Activated naive CD8-positive, alpha-beta T cell treated with anti-CD3 and anti-CD28 coated beads, Interleukin-2, amount 10 ng/mL, durations not matched to agents 7 days and 5 days (primary cell): Measurements from ENCODE around the gene SIAH1. TPM values are rescaled to one million over a fixed set of nuclear protein-coding genes. Genes with fewer than 3 reads are reported as not detected.
"Not testable (repeated sequence)": the region's sequence is repeated elsewhere in the genome, so short reads cannot be mapped to it uniquely, and the experiment has no call there.

Experiments
- ATAC-seq: fragments of 150-1000 bp; cut with Tn5 transposase; one replicate; pipeline ENCODE4 v1.10.0; 2021; ENCODE audit warnings: low read depth, moderate library complexity
- POLR2A ChIA-PET: fragments of 350-600 bp; sonication (Branson Sonifier 250); formaldehyde crosslinking; loops from one replicate; lab custom pipeline; 2021; ENCODE audit warnings: antibody characterized with exemption; lab: Charles Lee
- DNase-seq: peaks from one replicate; pipeline ENCODE4 v3.0.0; 2021
- H3K27ac Mint-ChIP-seq: one replicate; pipeline ENCODE4 v1.8.0; 2022; ENCODE audit warnings: mild to moderate bottlenecking, mixed read lengths
- H3K27me3 Mint-ChIP-seq: one replicate; pipeline ENCODE4 v1.8.0; 2022; ENCODE audit warnings: mild to moderate bottlenecking, moderate library complexity, mixed read lengths
- H3K36me3 Mint-ChIP-seq: one replicate; pipeline ENCODE4 v1.8.0; 2021; ENCODE audit warnings: mild to moderate bottlenecking, mixed read lengths
- H3K4me1 Mint-ChIP-seq: one replicate; pipeline ENCODE4 v1.8.0; 2021; ENCODE audit warnings: mixed read lengths
- H3K4me3 Mint-ChIP-seq: one replicate; pipeline ENCODE4 v1.8.0; 2022; ENCODE audit warnings: mild to moderate bottlenecking, moderate library complexity, mixed read lengths
- H3K9me3 Mint-ChIP-seq: one replicate; pipeline ENCODE4 v1.8.0; 2021; ENCODE audit warnings: mixed read lengths
- total RNA-seq, 2 experiments: library from RNA; stranded (reverse); gene quantifications; one replicate each; pipeline ENCODE4 v1.2.3, GENCODE V29; 2021

The SIAH1 gene
- total RNA-seq, 2 experiments from 2014 or later = 15.9 to 16.5 TPM

- H3K27me3 Mint-ChIP-seq = no peaks in the 10 kb centered on the region
- H3K4me1 Mint-ChIP-seq = peaks cover 36% of the 10 kb centered on the region
- no peak for ATAC-seq
- peaks cover 4% of the 10 kb centered on the region for H3K36me3 Mint-ChIP-seq
- no peak for DNase-seq
- POLR2A ChIA-PET = interaction anchor here (1.0 to 3.5 kb wide), 6 partner anchors 7 to 255 kb away, joined by 3 to 27 read pairs (median 4); partner anchors contain the start of genes LONP2 and SIAH1
- H3K27ac Mint-ChIP-seq = peak overlapping the region; percentile 99
- H3K4me3 Mint-ChIP-seq = peak overlapping the region; percentile 2
- no peaks in the 10 kb centered on the region for H3K9me3 Mint-ChIP-seq
These were observed 17.7 kb downstream of the SIAH1 start for GRCh38 chr16:48367441-48368049.

GRCh38 chr16:48366165-48367093, 18.8 kb downstream of the SIAH1 start:
- ATAC-seq (peak; percentile 74), DNase-seq (no peak)
- Mint-ChIP-seq H3K4me3 (peak overlapping the region; percentile 91), H3K27me3 (no peaks in the 10 kb centered on the region), H3K4me1 (peaks cover 40% of the 10 kb centered on the region), H3K36me3 (peaks cover 11% of the 10 kb centered on the region), H3K9me3 (no peaks in the 10 kb centered on the region), H3K27ac (peak overlapping the region; percentile 99)
- POLR2A ChIA-PET = interaction anchor here (0.5 to 3.5 kb wide), 15 partner anchors 8 to 1700 kb away, joined by 3 to 27 read pairs (median 4); partner anchors contain the start of genes LONP2 and SIAH1

- DNase-seq (peak; percentile 88), ATAC-seq (peak; percentile 97)
- peaks cover 43% of the 10 kb centered on the region for H3K4me1 Mint-ChIP-seq
- POLR2A ChIA-PET = interaction anchor here (0.5 to 3.5 kb wide), 12 partner anchors 9 to 1699 kb away, joined by 3 to 27 read pairs (median 6); partner anchors contain the start of gene SIAH1
- peaks cover 13% of the 10 kb centered on the region for H3K36me3 Mint-ChIP-seq
- no peaks in the 10 kb centered on the region for H3K27me3 Mint-ChIP-seq
- peak overlapping the region; percentile 99 for H3K27ac Mint-ChIP-seq
- peak overlapping the region; percentile 91 for H3K4me3 Mint-ChIP-seq
- H3K9me3 Mint-ChIP-seq = no peaks in the 10 kb centered on the region
These were observed 19.5 kb downstream of the SIAH1 start for GRCh38 chr16:48365601-48366164.

GRCh38 chr16:48365025-48365600, 20.1 kb downstream of the SIAH1 start:
- Mint-ChIP-seq H3K4me1 (peaks cover 43% of the 10 kb centered on the region), H3K4me3 (peak overlapping the region; percentile 91), H3K27me3 (no peaks in the 10 kb centered on the region), H3K36me3 (peaks cover 13% of the 10 kb centered on the region), H3K27ac (peak overlapping the region; percentile 99), H3K9me3 (no peaks in the 10 kb centered on the region)
- ATAC-seq = no peak
- no peak for DNase-seq
- POLR2A ChIA-PET = interaction anchor here (1.6 to 3.5 kb wide), 6 partner anchors 10 to 258 kb away, joined by 5 to 27 read pairs (median 16); partner anchors contain the start of gene SIAH1

GRCh38 chr16:48361540-48362144, 23.6 kb downstream of the SIAH1 start:
- Mint-ChIP-seq H3K4me1 (peaks cover 31% of the 10 kb centered on the region), H3K27me3 (no peaks in the 10 kb centered on the region), H3K9me3 (no peaks in the 10 kb centered on the region), H3K36me3 (peaks cover 15% of the 10 kb centered on the region), H3K4me3 (no peak overlapping the region), H3K27ac (no peak overlapping the region)
- POLR2A ChIA-PET = no interaction called here
- ATAC-seq (no peak), DNase-seq (no peak)

- no peaks in the 10 kb centered on the region for H3K9me3 Mint-ChIP-seq
- ATAC-seq (no peak), DNase-seq (no peak)
- H3K36me3 Mint-ChIP-seq = peaks cover 15% of the 10 kb centered on the region
- H3K4me3 Mint-ChIP-seq = no peak overlapping the region
- H3K27ac Mint-ChIP-seq = no peak overlapping the region
- POLR2A ChIA-PET = no interaction called here
- no peaks in the 10 kb centered on the region for H3K27me3 Mint-ChIP-seq
- peaks cover 26% of the 10 kb centered on the region for H3K4me1 Mint-ChIP-seq
These were observed 24.2 kb downstream of the SIAH1 start for GRCh38 chr16:48361012-48361411.

GRCh38 chr16:48359983-48360382, 25.2 kb downstream of the SIAH1 start:
- ATAC-seq = no peak
- H3K36me3 Mint-ChIP-seq = peaks cover 19% of the 10 kb centered on the region
- no peaks in the 10 kb centered on the region for H3K9me3 Mint-ChIP-seq
- POLR2A ChIA-PET = no interaction called here
- no peaks in the 10 kb centered on the region for H3K27me3 Mint-ChIP-seq
- H3K4me3 Mint-ChIP-seq = no peak overlapping the region
- H3K27ac Mint-ChIP-seq = no peak overlapping the region
- H3K4me1 Mint-ChIP-seq = peaks cover 18% of the 10 kb centered on the region
- no peak for DNase-seq

GRCh38 chr16:48358419-48358818, 26.8 kb downstream of the SIAH1 start:
- peaks cover 31% of the 10 kb centered on the region for H3K36me3 Mint-ChIP-seq
- H3K4me1 Mint-ChIP-seq = peaks cover 17% of the 10 kb centered on the region
- no peaks in the 10 kb centered on the region for H3K27me3 Mint-ChIP-seq
- H3K9me3 Mint-ChIP-seq = no peaks in the 10 kb centered on the region
- no peak for DNase-seq
- H3K4me3 Mint-ChIP-seq = no peak overlapping the region
- H3K27ac Mint-ChIP-seq = no peak overlapping the region
- no peak for ATAC-seq
- POLR2A ChIA-PET = no interaction called here

- no peak overlapping the region for H3K27ac Mint-ChIP-seq
- POLR2A ChIA-PET = interaction anchor here (0.7 to 1.3 kb wide), 2 partner anchors 23 to 29 kb away, joined by 3 read pairs; partner anchors contain the start of gene SIAH1
- ATAC-seq (no peak), DNase-seq (no peak)
- H3K4me1 Mint-ChIP-seq = peaks cover 12% of the 10 kb centered on the region
- H3K36me3 Mint-ChIP-seq = peaks cover 24% of the 10 kb centered on the region
- H3K27me3 Mint-ChIP-seq = no peaks in the 10 kb centered on the region
- H3K4me3 Mint-ChIP-seq = no peak overlapping the region
- H3K9me3 Mint-ChIP-seq = no peaks in the 10 kb centered on the region
These were observed 28.4 kb downstream of the SIAH1 start for GRCh38 chr16:48356633-48357376.

- Mint-ChIP-seq H3K27ac (no peak overlapping the region), H3K4me1 (peaks cover 7% of the 10 kb centered on the region), H3K36me3 (peaks cover 19% of the 10 kb centered on the region), H3K4me3 (no peak overlapping the region), H3K9me3 (no peaks in the 10 kb centered on the region), H3K27me3 (no peaks in the 10 kb centered on the region)
- POLR2A ChIA-PET = interaction anchor here (1.2 to 2.4 kb wide), 3 partner anchors 11 to 268 kb away, joined by 3 to 11 read pairs (median 8); no protein-coding TSS in a partner anchor
- no peak for DNase-seq
- ATAC-seq = no peak
These were observed 30.0 kb downstream of the SIAH1 start for GRCh38 chr16:48354877-48355855.

- not testable (repeated sequence) for ATAC-seq
- POLR2A ChIA-PET = interaction anchor here (2.1 to 2.4 kb wide), 2 partner anchors 12 to 269 kb away, joined by 8 to 11 read pairs; no protein-coding TSS in a partner anchor
These were observed 30.8 kb downstream of the SIAH1 start for GRCh38 chr16:48354385-48354784.

More at GRCh38 chr16:48354385-48354784, 30.8 kb downstream of the SIAH1 start:
- DNase-seq, H3K27me3 Mint-ChIP-seq, H3K4me3 Mint-ChIP-seq, H3K9me3 Mint-ChIP-seq, H3K27ac Mint-ChIP-seq, H3K4me1 Mint-ChIP-seq: not testable (repeated sequence)
- peaks cover 21% of the 10 kb centered on the region for H3K36me3 Mint-ChIP-seq
